ENCODE data around the gene CCDC175. TPM values are rescaled to one million over a fixed set of nuclear protein-coding genes. Genes with fewer than 3 reads are reported as not detected.
A peak's percentile ranks its signal among the peaks of the same experiment; 100 is the strongest.

The CCDC175 gene
- total RNA-seq, 1 donor from 2014 or later: not detected

DNA sequence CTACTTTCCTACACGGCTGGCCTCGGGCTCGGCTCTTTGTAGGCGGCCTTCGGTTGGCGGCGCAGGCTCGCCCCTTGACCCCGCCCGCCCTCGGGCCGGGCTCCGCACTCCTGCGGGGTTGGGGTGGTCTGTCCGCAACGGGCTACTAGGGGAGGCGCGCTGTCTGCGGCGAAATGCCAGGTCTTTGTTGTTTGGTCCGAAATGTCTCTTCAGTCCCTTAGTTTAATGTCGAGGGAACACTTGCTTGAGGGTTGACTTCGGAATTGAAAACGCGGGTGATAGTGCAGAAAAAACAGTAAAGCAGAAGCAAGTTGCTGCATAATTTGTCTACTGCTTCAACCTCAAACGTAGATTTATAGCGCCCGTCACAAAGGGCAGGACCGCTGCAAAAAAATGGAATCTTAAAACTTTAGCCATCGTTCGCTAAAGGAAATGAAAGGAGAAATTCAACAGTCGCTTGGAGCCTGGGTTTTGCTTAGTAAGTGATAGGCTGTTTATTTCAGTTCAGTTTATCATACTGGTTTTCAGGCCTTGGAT lies 91.9 kb downstream of the CCDC175 start:
- Mint-ChIP-seq H3K36me3 (ENCODE audit: low read depth) (peaks cover 25% of the 10 kb centered on the region), H3K27ac (peak overlapping the region; percentile 90), H3K27me3 (ENCODE audit: insufficient read depth) (no peaks in the 10 kb centered on the region), H3K4me1 (ENCODE audit: low read depth) (peaks cover 67% of the 10 kb centered on the region), H3K4me3 (peak overlapping the region; percentile 94), H3K9me3 (no peaks in the 10 kb centered on the region)
- DNase-seq (ENCODE audit: low spot score): no peak
- intact Hi-C loops (cut with micrococcal nuclease): loop anchor here (1.0 to 5.0 kb wide), 11 partner anchors 19 to 1284 kb away; partner anchors contain the start of genes ACTR10, ARID4A, CCDC175 and DAAM1

DNA sequence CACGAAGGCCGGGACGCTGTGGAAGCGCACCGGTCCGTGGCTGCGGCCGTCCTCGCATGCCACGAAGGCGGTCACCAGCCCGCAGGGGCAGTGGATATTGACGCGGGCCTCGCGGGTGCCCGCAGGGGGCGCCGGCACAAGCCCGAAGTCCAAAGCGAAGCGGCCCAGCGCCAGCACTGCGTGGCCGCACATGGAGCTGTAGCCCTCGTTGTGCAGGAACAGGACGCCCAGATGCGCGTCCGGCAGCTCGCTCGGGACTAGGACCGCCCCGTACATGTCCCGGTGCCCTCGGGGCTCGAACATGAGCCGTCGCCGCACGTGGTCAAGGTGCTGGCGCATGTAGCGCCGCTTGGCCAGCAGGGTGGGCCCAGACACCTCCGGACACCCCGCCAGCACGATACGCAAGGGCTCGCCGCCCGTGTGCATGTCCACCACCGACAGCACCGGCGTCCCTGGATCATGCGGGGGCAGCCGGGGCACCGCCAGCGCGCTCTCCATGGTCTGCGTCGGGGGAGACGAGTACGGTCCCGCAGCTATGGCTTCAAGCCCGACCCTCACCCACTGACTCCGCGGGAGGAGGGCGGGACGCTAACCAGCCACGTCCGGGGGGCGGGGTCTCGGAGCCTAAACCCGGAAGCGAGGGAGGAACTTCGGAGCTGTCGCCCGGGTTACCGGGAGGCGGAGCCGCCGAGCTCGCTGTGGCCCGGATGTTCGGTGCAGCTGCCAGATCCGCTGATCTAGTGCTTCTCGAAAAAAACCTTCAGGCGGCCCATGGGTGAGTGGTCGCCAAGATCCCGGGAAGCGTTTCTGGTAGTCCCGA lies 92.6 kb downstream of the CCDC175 start, which contains the start of the genes JKAMP and L3HYPDH:
Gene JKAMP (plus strand): TSS at position 699 of the 820 bp plus-strand sequence. CDS start 73 bp downstream, at position 772.
Gene L3HYPDH (minus strand): TSS at position 590 of the 820 bp plus-strand sequence. CDS start 92 bp downstream, at position 498.
- no peaks in the 10 kb centered on the region for H3K9me3 Mint-ChIP-seq
- H3K36me3 Mint-ChIP-seq (ENCODE audit: low read depth): peaks cover 18% of the 10 kb centered on the region
- DNase-seq (ENCODE audit: low spot score): peak; percentile 95
- H3K27me3 Mint-ChIP-seq (ENCODE audit: insufficient read depth): no peaks in the 10 kb centered on the region
- H3K4me3 Mint-ChIP-seq: peak within 1 kb of the TSS; percentile 94
- H3K27ac Mint-ChIP-seq: peak within 1 kb of the TSS; percentile 90
- H3K4me1 Mint-ChIP-seq (ENCODE audit: low read depth): peaks cover 60% of the 10 kb centered on the region
- intact Hi-C loops (cut with micrococcal nuclease): loop anchor here (1.0 to 5.0 kb wide), 10 partner anchors 19 to 1283 kb away; partner anchors contain the start of genes ACTR10, ARID4A, CCDC175 and DAAM1

DNA sequence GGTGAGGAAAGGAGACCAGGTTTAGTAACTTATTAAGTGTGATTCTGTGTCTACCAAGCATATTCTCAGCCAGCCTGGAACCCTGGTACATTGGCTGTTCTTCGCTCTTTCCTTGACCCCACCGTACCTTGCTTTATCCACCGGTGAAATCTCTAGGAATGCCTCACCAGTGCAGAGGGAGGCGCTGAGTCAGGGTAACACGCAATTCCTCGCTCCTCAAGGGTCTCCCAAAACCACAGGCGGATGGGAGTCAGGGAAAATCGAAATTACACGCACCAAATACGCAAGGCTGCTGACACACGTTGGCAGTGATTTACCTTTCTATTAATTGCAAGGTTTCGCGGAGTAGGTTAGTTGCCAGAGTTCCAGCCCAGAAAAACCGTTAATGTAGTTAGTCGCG lies 93.2 kb downstream of the CCDC175 start:
- intact Hi-C loops (cut with micrococcal nuclease): loop anchor here (5.0 kb wide), 2 partner anchors 206 to 846 kb away; partner anchors contain the start of gene DACT1
- H3K4me1 Mint-ChIP-seq (ENCODE audit: low read depth): peaks cover 54% of the 10 kb centered on the region
- no peak for DNase-seq (ENCODE audit: low spot score)
- H3K27me3 Mint-ChIP-seq (ENCODE audit: insufficient read depth): no peaks in the 10 kb centered on the region
- peak overlapping the region; percentile 94 for H3K4me3 Mint-ChIP-seq
- peak overlapping the region; percentile 49 for H3K27ac Mint-ChIP-seq
- peaks cover 15% of the 10 kb centered on the region for H3K36me3 Mint-ChIP-seq (ENCODE audit: low read depth)
- no peaks in the 10 kb centered on the region for H3K9me3 Mint-ChIP-seq

DNA sequence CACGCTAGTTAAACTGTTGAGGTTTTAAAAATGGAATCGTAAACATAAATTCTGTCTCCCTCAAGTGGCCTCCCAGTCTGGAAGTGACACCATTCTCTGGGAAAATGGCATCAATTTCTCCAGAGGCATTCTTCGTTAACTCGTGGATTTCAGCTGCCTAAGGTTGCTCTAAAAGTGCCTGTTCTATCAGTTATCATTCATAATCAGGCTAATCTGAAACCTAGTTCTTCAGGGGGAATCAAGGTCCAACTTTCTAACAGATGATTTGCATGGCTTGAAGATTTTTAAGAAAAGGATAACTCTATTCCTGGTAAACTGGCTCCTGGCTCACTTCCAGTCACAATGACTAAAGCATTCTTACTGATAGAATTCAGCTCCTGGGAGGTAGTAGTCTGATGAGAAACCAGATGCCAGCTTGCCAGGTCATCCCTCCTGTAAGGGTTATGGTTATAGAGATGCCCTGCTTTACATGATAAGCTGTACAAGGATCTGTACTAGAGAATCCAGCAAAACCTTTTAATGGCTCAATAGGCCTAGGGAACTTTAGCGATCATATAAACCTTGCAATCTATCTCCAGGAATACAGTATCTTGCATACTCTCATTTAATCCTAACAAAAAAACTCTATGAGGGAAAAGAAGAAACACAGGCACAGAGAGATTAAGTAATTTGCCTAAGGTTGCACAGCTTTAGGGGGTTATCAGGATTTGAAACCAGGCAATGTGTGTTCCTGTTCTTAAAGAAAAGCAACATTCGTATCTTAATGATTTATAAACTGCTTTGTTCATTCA lies 93.9 kb downstream of the CCDC175 start:
- no peaks in the 10 kb centered on the region for H3K27me3 Mint-ChIP-seq (ENCODE audit: insufficient read depth)
- intact Hi-C loops (cut with micrococcal nuclease): loop anchor here (5.0 kb wide), 2 partner anchors 205 to 845 kb away; partner anchors contain the start of gene DACT1
- H3K4me3 Mint-ChIP-seq: peak overlapping the region; percentile 94
- H3K36me3 Mint-ChIP-seq (ENCODE audit: low read depth): peaks cover 10% of the 10 kb centered on the region
- no peak for DNase-seq (ENCODE audit: low spot score)
- peak overlapping the region; percentile 49 for H3K27ac Mint-ChIP-seq
- H3K4me1 Mint-ChIP-seq (ENCODE audit: low read depth): peaks cover 51% of the 10 kb centered on the region
- no peaks in the 10 kb centered on the region for H3K9me3 Mint-ChIP-seq

DNA sequence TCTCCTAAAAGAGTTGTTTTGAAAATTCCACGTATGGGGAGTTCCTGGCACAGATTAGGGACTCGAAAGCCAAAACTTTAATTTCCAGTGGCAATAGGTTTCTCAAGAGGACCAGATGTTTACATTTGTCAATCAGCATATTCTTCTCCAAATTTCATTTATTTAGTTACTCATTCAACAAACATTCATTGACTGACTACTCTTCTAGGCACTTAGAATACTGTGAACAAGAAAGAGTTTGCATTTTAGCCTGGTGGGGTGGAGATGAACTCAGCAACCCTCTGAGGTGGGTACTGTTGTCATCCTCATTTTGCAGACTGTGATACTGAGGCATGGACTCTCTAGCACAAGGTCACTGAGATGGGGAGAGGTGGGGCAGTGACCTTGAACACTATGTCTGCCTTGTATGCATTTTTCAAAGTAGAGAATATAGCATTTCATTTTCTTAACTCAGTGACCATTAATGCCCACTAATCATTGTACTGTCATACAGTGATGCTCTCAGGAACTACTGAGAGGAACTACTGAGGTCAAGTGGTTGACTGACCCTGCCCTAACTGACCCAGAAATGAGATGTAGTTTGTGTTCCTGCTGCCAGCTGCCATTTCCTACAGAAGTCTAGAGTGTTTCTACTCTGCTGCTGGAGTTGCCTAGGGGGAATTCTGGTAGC lies 94.6 kb downstream of the CCDC175 start:
- no peaks in the 10 kb centered on the region for H3K27me3 Mint-ChIP-seq (ENCODE audit: insufficient read depth)
- H3K9me3 Mint-ChIP-seq: no peaks in the 10 kb centered on the region
- DNase-seq (ENCODE audit: low spot score): no peak
- peak overlapping the region; percentile 94 for H3K4me3 Mint-ChIP-seq
- H3K4me1 Mint-ChIP-seq (ENCODE audit: low read depth): peaks cover 51% of the 10 kb centered on the region
- peaks cover 9% of the 10 kb centered on the region for H3K36me3 Mint-ChIP-seq (ENCODE audit: low read depth)
- no peak overlapping the region for H3K27ac Mint-ChIP-seq
- intact Hi-C loops (cut with micrococcal nuclease): loop anchor here (5.0 kb wide), 2 partner anchors 205 to 845 kb away; partner anchors contain the start of gene DACT1

DNA sequence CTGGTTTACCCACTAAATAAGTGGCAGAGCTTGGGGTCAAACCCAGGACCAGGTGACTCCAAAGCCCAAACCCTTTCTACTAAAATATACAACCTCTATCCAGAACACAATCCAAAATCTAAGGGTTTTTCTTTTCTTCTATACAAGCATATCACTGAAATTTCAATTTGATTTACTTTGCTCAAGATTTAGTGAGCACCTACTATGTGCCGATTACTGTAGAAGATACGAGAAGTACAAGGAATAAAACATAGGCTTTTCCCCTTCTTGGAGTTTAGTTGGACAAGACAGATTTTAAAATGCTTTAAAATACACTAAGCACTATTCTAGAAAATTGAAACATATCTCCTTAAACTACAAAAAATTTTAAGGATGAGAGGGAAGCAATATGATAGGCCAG lies 95.2 kb downstream of the CCDC175 start:
- H3K4me3 Mint-ChIP-seq: no peak overlapping the region
- peaks cover 11% of the 10 kb centered on the region for H3K36me3 Mint-ChIP-seq (ENCODE audit: low read depth)
- intact Hi-C loops (cut with micrococcal nuclease): loop anchor here (5.0 kb wide), 2 partner anchors 204 to 844 kb away; partner anchors contain the start of gene DACT1
- no peak overlapping the region for H3K27ac Mint-ChIP-seq
- H3K9me3 Mint-ChIP-seq: no peaks in the 10 kb centered on the region
- no peak for DNase-seq (ENCODE audit: low spot score)
- H3K27me3 Mint-ChIP-seq (ENCODE audit: insufficient read depth): no peaks in the 10 kb centered on the region
- peaks cover 49% of the 10 kb centered on the region for H3K4me1 Mint-ChIP-seq (ENCODE audit: low read depth)

DNA sequence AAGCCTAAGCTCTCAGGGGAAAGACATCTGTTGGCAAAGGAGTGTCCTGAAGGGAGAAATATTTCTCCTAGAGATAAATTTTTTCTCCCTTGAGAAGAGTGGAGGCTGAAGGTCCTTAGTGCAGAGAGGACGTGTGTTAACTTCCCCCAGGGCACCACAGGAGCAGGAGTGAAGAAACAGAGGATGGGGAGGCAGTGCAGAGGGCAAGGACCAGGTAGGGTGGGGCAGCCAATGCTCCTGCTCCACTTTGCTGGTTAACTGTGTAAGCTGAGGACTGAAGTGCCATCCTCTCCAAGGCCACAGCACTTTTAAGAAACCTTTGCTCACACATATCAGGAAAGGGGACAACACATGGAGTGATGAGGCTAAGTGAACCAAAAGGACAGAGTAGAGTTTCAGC lies 96.4 kb downstream of the CCDC175 start:
- no peak overlapping the region for H3K4me3 Mint-ChIP-seq
- peaks cover 37% of the 10 kb centered on the region for H3K4me1 Mint-ChIP-seq (ENCODE audit: low read depth)
- H3K27ac Mint-ChIP-seq: no peak overlapping the region
- intact Hi-C loops (cut with micrococcal nuclease): loop anchor here (5.0 kb wide), 2 partner anchors 203 to 843 kb away; partner anchors contain the start of gene DACT1
- no peaks in the 10 kb centered on the region for H3K27me3 Mint-ChIP-seq (ENCODE audit: insufficient read depth)
- DNase-seq (ENCODE audit: low spot score): no peak
- H3K36me3 Mint-ChIP-seq (ENCODE audit: low read depth): peaks cover 13% of the 10 kb centered on the region
- no peaks in the 10 kb centered on the region for H3K9me3 Mint-ChIP-seq

DNA sequence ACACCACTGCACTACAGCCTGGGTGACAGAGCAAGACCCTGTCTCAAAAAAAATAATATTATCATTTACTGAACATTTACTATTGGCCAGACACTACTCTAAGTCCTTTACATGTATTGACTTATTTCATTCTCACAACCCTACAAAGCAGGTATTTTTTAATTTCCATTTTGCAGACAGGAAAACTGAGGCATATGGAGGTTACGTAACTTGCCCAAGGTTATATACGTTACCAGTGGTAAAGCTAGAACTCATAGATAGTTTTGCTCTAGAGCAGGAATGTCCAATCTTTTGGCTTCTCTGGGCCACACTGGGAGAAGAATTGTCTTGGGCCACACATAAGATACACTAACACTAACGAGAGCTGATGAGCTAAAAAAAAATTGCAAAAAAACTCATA lies 98.1 kb downstream of the CCDC175 start:
- intact Hi-C loops (cut with micrococcal nuclease): no loop called here
- peaks cover 35% of the 10 kb centered on the region for H3K4me1 Mint-ChIP-seq (ENCODE audit: low read depth)
- DNase-seq (ENCODE audit: low spot score): no peak
- no peak overlapping the region for H3K27ac Mint-ChIP-seq
- H3K27me3 Mint-ChIP-seq (ENCODE audit: insufficient read depth): no peaks in the 10 kb centered on the region
- no peak overlapping the region for H3K4me3 Mint-ChIP-seq
- H3K36me3 Mint-ChIP-seq (ENCODE audit: low read depth): peaks cover 15% of the 10 kb centered on the region
- no peaks in the 10 kb centered on the region for H3K9me3 Mint-ChIP-seq

DNA sequence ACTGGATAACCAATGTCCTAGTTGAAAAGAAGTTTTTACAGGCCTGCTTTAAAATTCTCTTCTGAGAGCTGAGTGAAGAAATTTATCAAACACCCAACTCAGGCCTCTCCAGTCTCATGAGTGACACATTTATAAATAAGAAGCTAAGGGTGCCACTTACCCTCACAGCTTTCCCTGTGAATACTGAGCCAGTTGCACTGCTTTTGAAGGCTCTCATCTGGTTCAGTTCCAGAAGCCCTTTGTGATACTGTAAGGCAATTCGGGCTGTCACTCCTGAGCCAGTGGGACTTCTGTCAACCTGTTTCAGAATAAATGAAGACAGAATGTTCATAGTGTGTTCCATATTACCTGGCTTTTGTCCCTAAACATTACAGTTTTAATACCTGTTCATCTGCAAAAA lies 100.9 kb downstream of the CCDC175 start:
- Mint-ChIP-seq H3K4me3 (no peak overlapping the region), H3K36me3 (ENCODE audit: low read depth) (peaks cover 20% of the 10 kb centered on the region), H3K4me1 (ENCODE audit: low read depth) (peaks cover 9% of the 10 kb centered on the region), H3K9me3 (no peaks in the 10 kb centered on the region), H3K27me3 (ENCODE audit: insufficient read depth) (no peaks in the 10 kb centered on the region), H3K27ac (no peak overlapping the region)
- no peak for DNase-seq (ENCODE audit: low spot score)
- intact Hi-C loops (cut with micrococcal nuclease): no loop called here

DNA sequence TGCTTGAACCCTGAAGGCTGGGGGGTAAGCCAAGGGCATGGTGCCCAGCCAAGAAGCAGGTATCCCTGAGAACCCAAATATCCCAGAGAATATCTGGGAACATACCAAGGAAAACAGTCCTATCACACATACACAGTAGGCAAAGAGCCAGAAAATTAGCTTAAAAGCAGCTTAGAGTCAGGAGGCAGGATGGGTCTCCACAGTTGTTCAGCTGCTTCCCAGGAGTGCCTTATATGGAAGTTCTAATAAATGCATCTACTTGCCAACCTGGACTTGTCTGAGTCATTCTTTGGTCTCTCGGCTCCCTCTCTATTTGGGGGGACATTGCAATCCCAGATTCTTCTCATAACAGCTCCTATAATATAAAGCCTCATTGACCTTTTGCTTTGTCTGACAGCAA lies 102.4 kb downstream of the CCDC175 start:
- Mint-ChIP-seq H3K27ac (no peak overlapping the region), H3K9me3 (no peaks in the 10 kb centered on the region), H3K27me3 (ENCODE audit: insufficient read depth) (no peaks in the 10 kb centered on the region), H3K4me3 (no peak overlapping the region), H3K4me1 (ENCODE audit: low read depth) (no peaks in the 10 kb centered on the region), H3K36me3 (ENCODE audit: low read depth) (peaks cover 18% of the 10 kb centered on the region)
- intact Hi-C loops (cut with micrococcal nuclease): no loop called here
- no peak for DNase-seq (ENCODE audit: low spot score)

DNA sequence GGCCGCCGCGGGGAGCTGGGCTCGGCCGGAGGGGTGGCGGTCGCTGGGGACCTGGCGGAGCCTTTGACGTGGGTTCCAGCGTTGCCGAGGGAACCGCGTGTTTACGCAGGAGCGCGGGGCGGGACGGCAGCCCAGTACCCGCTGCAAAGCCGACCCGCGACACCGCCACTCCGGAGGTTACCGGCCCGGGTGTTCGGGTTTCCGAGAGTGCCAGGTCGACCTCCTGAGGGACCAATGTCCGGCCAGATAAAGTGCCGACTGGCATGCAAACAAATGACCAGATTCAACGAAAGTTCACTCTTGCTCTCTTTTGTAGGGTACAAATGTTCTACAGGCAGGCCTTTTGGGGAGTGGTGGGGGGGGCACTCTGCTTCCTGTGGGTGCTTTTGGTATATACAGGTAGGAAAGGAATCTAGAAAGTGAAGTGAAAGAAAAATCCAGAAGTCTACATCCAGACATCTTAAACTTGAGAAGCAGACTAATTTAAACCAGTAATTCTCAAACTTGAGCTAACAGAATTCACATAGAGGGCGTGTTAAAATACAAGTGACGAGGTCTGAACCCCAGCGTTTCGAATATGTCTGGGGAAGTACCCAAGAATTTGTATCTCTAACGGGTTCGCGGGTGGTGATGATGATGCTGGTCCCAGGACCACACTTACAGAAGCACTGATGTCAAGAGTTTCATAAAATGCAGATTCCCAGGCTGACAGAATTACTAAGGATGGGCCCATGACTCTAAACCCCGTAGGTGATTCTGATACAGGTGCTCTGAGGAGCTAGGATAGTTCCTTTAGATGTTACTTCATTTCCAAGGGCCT lies 111.1 kb downstream of the CCDC175 start, which contains the start of gene GPR135:
Gene GPR135 (minus strand): TSS at position 65 of the 820 bp plus-strand sequence. CDS start 154 bp downstream, outside the sequence.
- Mint-ChIP-seq H3K4me3 (peak within 1 kb of the TSS; percentile 86), H3K27me3 (ENCODE audit: insufficient read depth) (peaks cover 8% of the 10 kb centered on the region), H3K27ac (peak within 1 kb of the TSS; percentile 67), H3K9me3 (no peaks in the 10 kb centered on the region), H3K4me1 (ENCODE audit: low read depth) (no peaks in the 10 kb centered on the region), H3K36me3 (ENCODE audit: low read depth) (peaks cover 1% of the 10 kb centered on the region)
- intact Hi-C loops (cut with micrococcal nuclease): loop anchor here (1.0 kb wide), 1 partner anchor 19 kb away; the partner anchor contains the start of genes JKAMP and L3HYPDH
- DNase-seq (ENCODE audit: low spot score): no peak

All from activated T-helper 1 cell treated with anti-CD3 and anti-CD28 coated beads, Interleukin-12 subunit alpha, Interleukin-12 subunit beta, Interleukin-2, Interleukin-4 antibody, amounts not matched to agents 30 ng/mL and 10 ng/mL and 1 ng/mL, durations not matched to agents 14 hours and 24 hours and 36 hours (primary cell).